Left ventricle myocardium inferior (tissue), 1 donor: ENCODE measurements around the gene SLC6A17. TPM values are rescaled to one million over a fixed set of nuclear protein-coding genes. Genes with fewer than 3 reads are reported as not detected.

Experiments used
- DNase-seq: peaks from one replicate; pipeline ENCODE4 v3.0.0-alpha.2; 2020
- H3K27ac ChIP-seq: fragments of 200-600 bp; replicated peaks from 2 replicates; pipeline ENCODE4 v1.8.0; 2021
- H3K27me3 ChIP-seq: fragments of 200-600 bp; 2 replicates; pipeline ENCODE4 v1.8.0; 2021; ENCODE audit warnings: low read depth
- H3K36me3 ChIP-seq: fragments of 200-600 bp; 2 replicates; pipeline ENCODE4 v1.8.0; 2021
- H3K4me1 ChIP-seq: fragments of 200-600 bp; 2 replicates; pipeline ENCODE4 v1.8.0; 2021
- H3K4me3 ChIP-seq: fragments of 200-600 bp; 2 replicates; pipeline ENCODE4 v1.8.0; 2021; ENCODE audit warnings: mild to moderate bottlenecking, moderate library complexity
- H3K9me3 ChIP-seq: fragments of 200-600 bp; replicated peaks from 2 replicates; pipeline ENCODE4 v1.8.0; 2021
- intact Hi-C: fragments of 100-400 bp; cut with micrococcal nuclease; formaldehyde crosslinking; loops from one replicate; pipeline ENCODE4 v1.11.0; 2022
- long read RNA-seq: library from polyadenylated mRNA; unstranded; transcript quantifications from one replicate; pipeline ENCODE4 v2.0.0, GENCODE V29; 2021
- total RNA-seq: library from RNA; stranded (reverse); fragmentation: NEBNext Ultra II Directional; extraction: Animal tissue kit (Norgen Biotek cat#: 25700); gene quantifications from one replicate; pipeline ENCODE4 v1.2.1, GENCODE V29; 2021
- TF ChIP-seq, protein P1 (sequence below): fragments of 200-600 bp; IDR thresholded peaks from 2 replicates; pipeline ENCODE4 v1.8.0; 2021; ENCODE audit warnings: antibody characterized with exemption, mild to moderate bottlenecking, borderline replicate concordance
- donor health status: DM: no; HTN: yes; CAD: no; lungs with severe emphysema.

The SLC6A17 gene
- not detected for total RNA-seq
- long read RNA-seq: 0 reads

DNA sequence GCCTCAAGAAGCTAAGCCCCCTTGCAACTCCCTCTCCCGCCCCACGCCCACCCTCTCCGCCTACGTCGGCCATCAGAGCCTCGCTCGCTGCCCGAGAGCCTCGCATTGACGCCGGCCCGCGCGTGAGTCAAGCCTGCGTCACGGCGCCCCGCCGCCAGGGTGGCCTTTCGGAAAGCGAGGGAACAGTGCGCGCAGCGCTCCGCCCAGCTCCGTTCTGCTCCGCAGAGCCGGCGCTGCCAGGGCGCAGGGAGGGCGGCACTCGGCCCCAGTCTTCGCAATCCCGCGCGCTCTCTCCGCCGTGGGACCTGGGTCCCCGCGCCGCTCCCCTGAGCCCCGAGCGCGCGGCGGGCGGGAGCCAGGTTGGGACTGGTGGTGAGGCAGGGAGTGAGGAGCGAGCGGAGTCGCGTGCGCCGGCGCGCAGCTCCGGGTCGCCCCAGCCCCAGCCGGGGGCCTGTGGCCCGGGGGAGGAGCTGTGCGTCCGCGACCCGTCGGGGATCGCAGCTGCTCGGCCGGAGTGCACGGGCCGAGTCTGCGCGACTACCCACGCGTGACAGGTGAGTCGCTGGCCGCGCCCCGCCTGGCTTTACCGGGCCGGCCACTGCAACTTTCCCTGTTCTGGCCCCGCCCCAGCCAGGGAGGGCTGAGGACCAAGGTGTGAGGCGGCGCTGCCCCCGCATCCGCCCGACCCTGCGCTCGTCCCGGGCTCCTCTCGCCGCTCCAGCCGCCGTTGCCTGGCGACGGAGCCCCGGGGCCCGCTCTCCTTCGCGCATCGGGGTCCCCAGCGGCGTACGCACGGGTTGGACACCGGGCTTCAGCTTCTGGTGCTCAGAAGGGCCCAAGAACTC is at the start of gene SLC6A17:
Gene SLC6A17, plus strand, starts transcription at position 165 of the 845 bp plus-strand sequence. CDS start 16,436 bp downstream, outside the sequence.
- no peaks in the 10 kb centered on the region for H3K9me3 ChIP-seq
- no peak within 1 kb of the TSS for H3K27ac ChIP-seq
- TF ChIP-seq, protein P1, sequence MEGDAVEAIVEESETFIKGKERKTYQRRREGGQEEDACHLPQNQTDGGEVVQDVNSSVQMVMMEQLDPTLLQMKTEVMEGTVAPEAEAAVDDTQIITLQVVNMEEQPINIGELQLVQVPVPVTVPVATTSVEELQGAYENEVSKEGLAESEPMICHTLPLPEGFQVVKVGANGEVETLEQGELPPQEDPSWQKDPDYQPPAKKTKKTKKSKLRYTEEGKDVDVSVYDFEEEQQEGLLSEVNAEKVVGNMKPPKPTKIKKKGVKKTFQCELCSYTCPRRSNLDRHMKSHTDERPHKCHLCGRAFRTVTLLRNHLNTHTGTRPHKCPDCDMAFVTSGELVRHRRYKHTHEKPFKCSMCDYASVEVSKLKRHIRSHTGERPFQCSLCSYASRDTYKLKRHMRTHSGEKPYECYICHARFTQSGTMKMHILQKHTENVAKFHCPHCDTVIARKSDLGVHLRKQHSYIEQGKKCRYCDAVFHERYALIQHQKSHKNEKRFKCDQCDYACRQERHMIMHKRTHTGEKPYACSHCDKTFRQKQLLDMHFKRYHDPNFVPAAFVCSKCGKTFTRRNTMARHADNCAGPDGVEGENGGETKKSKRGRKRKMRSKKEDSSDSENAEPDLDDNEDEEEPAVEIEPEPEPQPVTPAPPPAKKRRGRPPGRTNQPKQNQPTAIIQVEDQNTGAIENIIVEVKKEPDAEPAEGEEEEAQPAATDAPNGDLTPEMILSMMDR: peak; percentile 18
- peak within 1 kb of the TSS; percentile 55 for H3K4me3 ChIP-seq
- H3K4me1 ChIP-seq: peaks cover 16% of the 10 kb centered on the region
- H3K27me3 ChIP-seq: peaks cover 100% of the 10 kb centered on the region
- no peaks in the 10 kb centered on the region for H3K36me3 ChIP-seq
- intact Hi-C loops: no loop called here
- DNase-seq: no peak

DNA sequence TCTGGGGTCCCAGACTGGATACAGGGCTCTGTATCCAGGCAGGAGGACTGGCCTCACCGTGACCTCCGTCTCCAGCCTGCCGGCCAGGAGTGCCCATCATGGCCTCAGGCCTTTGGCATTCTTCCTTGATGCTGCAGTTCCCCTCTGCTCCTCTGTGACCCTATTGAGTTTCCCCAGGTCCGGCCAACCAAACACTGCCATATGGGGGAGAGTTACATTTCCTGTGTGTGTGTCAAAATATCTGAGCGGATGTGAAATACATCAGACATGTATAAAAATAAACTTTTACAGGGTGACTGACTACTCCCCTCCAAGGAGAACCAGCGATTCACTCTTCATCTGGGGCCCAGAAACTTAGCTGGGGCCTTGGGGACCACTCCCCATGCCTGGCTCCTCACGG is 48.2 kb upstream of the SLC6A17 start:
- Histone ChIP-seq H3K4me3 (no peak overlapping the region), H3K9me3 (no peaks in the 10 kb centered on the region), H3K27ac (no peak overlapping the region), H3K36me3 (no peaks in the 10 kb centered on the region), H3K27me3 (peaks cover 17% of the 10 kb centered on the region), H3K4me1 (peaks cover 8% of the 10 kb centered on the region)
- TF ChIP-seq, protein P1: no peak
- intact Hi-C loops: no loop called here
- DNase-seq: no peak

DNA sequence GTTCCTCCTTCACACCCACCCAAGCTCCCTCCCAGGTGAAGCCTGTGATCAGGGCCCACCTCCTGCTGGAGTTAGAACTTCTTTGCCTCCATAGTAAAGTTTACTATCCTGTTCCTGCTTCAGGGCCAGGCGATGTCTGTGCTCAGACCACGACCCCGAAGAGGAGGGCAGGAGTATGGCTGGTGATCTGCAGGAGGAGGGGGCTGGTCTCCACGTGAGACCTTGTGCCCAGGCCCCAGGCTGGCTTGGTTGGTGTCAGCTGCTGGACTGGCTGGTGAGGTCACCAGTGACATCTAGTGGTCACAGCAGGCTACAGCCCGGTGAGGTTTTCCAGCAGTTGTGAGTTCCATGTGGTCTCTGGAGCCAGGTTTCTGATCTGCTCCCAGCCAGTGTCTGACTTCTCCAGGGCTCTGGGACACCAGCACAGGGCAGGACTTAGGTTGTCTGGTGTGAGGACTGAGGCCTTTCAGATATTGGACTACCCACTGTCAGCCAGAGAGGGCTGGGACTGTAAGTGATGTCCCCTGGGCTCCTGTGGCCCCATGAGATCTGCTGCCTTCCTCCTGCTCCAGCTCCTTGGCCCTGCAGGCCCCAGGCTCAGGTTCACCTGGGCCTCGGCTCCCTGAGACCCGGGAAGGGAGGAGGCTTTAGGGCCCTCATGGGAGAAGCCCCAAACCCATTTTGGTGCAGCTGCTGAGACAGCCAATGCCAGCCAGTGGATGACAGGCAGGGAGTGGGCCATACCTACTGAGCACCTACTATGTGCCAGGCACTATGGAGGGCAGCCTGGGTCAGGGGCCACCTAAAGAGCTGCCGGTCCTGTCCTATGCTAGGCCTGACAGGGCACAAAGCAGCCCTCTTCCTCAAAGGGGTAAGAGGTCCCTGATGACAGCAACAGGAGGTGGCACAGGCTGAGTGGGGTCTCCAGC is 44.0 kb upstream of the SLC6A17 start:
- H3K36me3 ChIP-seq: no peaks in the 10 kb centered on the region
- intact Hi-C loops: no loop called here
- H3K9me3 ChIP-seq: no peaks in the 10 kb centered on the region
- peak; percentile 54 for DNase-seq
- TF ChIP-seq, protein P1: peak; percentile 95
- H3K27me3 ChIP-seq: peaks cover 41% of the 10 kb centered on the region
- H3K4me1 ChIP-seq: peaks cover 8% of the 10 kb centered on the region
- H3K4me3 ChIP-seq: no peak overlapping the region
- H3K27ac ChIP-seq: no peak overlapping the region

DNA sequence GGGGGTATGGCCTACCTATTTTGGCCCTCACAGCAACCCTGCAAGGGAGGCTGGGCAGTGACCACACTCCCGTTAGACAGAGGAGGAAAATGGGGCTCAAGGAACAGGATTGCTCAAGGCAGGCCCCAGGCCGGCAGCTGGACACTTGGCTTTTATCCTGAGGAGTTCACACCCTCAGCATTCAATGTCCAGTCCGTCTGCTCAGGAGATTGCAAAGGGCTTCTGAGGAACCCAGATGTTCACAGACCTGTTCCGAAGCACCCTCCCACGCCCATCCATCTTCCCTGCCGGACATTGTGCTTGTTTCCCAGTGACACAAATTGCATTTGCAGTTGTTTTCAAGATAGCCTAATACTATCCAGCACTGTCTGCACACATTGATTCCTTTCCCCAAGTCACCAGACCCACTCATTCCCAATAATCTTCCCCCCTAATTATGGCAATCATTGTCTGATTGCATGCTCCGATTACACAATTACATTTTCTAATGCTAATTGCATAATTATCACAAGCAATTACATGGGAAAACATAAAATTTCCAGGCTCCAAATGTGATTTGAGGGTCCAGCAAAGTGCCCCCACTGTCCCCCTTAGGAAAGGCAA is 42.3 kb upstream of the SLC6A17 start:
- intact Hi-C loops: no loop called here
- H3K36me3 ChIP-seq: no peaks in the 10 kb centered on the region
- H3K4me3 ChIP-seq: no peak overlapping the region
- H3K9me3 ChIP-seq: no peaks in the 10 kb centered on the region
- DNase-seq: no peak
- TF ChIP-seq, protein P1: no peak
- H3K27me3 ChIP-seq: peaks cover 58% of the 10 kb centered on the region
- no peak overlapping the region for H3K27ac ChIP-seq
- no peaks in the 10 kb centered on the region for H3K4me1 ChIP-seq

DNA sequence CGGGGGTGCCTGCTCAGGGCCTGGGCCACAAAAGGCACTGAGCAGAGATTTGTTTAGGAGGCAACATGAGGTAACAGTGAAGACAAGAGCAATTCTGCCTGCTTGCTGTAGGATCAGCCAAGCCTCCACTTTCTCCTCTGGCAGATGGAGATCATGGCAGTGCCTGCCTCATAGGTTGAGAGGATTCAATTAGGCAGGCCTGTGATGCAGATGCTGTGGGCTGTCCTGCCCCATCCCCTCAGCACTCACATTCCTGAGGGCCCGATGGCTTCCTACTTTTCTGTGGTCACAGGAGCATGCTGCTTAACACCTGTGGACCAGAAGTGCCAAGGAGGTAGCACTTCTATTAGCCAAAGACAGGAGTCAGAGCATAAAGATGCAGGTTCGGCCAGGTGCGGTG is 39.2 kb upstream of the SLC6A17 start:
- Histone ChIP-seq H3K27me3 (peaks cover 89% of the 10 kb centered on the region), H3K4me3 (no peak overlapping the region), H3K9me3 (no peaks in the 10 kb centered on the region), H3K27ac (no peak overlapping the region), H3K4me1 (no peaks in the 10 kb centered on the region), H3K36me3 (no peaks in the 10 kb centered on the region)
- intact Hi-C loops: no loop called here
- TF ChIP-seq, protein P1: no peak
- DNase-seq: no peak
